ENCODE measurements around the gene BRME1.
"Not testable (repeated sequence)": the region's sequence is repeated elsewhere in the genome, so short reads cannot be mapped to it uniquely, and the experiment has no call there.

The BRME1 gene

GRCh38 chr19:13864667-13865570 lies 41.0 kb downstream of the BRME1 start:
- no peak for DNase-seq

- no peak for DNase-seq
Measured at GRCh38 chr19:13864046-13864666, 41.8 kb downstream of the BRME1 start.

- peak; percentile 86 for DNase-seq
Measured at GRCh38 chr19:13861714-13862531, 44.0 kb downstream of the BRME1 start.

GRCh38 chr19:13861392-13861713 lies 44.6 kb downstream of the BRME1 start:
- DNase-seq: no peak

GRCh38 chr19:13860679-13861391 lies 45.1 kb downstream of the BRME1 start:
- no peak for DNase-seq

- DNase-seq: no peak
Measured at GRCh38 chr19:13859361-13859880, 46.5 kb downstream of the BRME1 start.

- no peak for DNase-seq
Measured at GRCh38 chr19:13856497-13856896, 49.4 kb downstream of the BRME1 start.

- DNase-seq: not testable (repeated sequence)
Measured at GRCh38 chr19:13852171-13852707, 53.7 kb downstream of the BRME1 start.

- DNase-seq: not testable (repeated sequence)
Measured at GRCh38 chr19:13851734-13852114, 54.2 kb downstream of the BRME1 start.

- peak; percentile 66 for DNase-seq
Measured at GRCh38 chr19:13850910-13851733, 54.8 kb downstream of the BRME1 start.

- DNase-seq: peak; percentile 61
Measured at GRCh38 chr19:13849991-13850909, 55.7 kb downstream of the BRME1 start.

- no peak for DNase-seq
Measured at GRCh38 chr19:13848798-13849676, 56.9 kb downstream of the BRME1 start.

GRCh38 chr19:13848340-13848677 lies 57.6 kb downstream of the BRME1 start:
- no peak for DNase-seq

GRCh38 chr19:13847407-13848339 lies 58.2 kb downstream of the BRME1 start:
- peak; percentile 84 for DNase-seq

GRCh38 chr19:13846557-13847406 lies 59.1 kb downstream of the BRME1 start:
- peak; percentile 95 for DNase-seq

GRCh38 chr19:13844130-13844631 lies 61.7 kb downstream of the BRME1 start:
- no peak for DNase-seq

All from T-helper 9 cell (primary cell).